CD4-positive, alpha-beta T cell treated with Interleukin-17A for 1 hour (primary cell): ENCODE results near the gene FBXL13.

Experiments used
- DNase-seq: peaks from one replicate; pipeline ENCODE4 v3.0.0-alpha.2; 2020

FBXL13 gene

GRCh38 chr7:102890971-102891692 is 183.5 kb downstream of the FBXL13 start:
- no peak for DNase-seq

GRCh38 chr7:102890292-102890970 is 184.2 kb downstream of the FBXL13 start:
- no peak for DNase-seq

GRCh38 chr7:102889851-102890250 is 184.7 kb downstream of the FBXL13 start:
- DNase-seq, result no peak

- DNase-seq, result no peak
Observed at GRCh38 chr7:102888561-102889233, 185.9 kb downstream of the FBXL13 start.

- no peak for DNase-seq
Observed at GRCh38 chr7:102883098-102883860, 191.3 kb downstream of the FBXL13 start.

- DNase-seq, result no peak
Observed at GRCh38 chr7:102875700-102876295, 198.8 kb downstream of the FBXL13 start.

GRCh38 chr7:102874966-102875365 is 199.6 kb downstream of the FBXL13 start:
- no peak for DNase-seq

GRCh38 chr7:102874166-102874829 is 200.3 kb downstream of the FBXL13 start:
- DNase-seq, result peak; percentile 12

- DNase-seq, result no peak
Observed at GRCh38 chr7:102873470-102874165, 201.0 kb downstream of the FBXL13 start.

- no peak for DNase-seq
Observed at GRCh38 chr7:102872460-102872859, 202.1 kb downstream of the FBXL13 start.

GRCh38 chr7:102869195-102869594 is 205.4 kb downstream of the FBXL13 start:
- DNase-seq, result no peak

GRCh38 chr7:102866535-102867215 is 207.9 kb downstream of the FBXL13 start:
- DNase-seq, result no peak

GRCh38 chr7:102864958-102865357 is 209.6 kb downstream of the FBXL13 start:
- DNase-seq, result no peak

- DNase-seq, result no peak
Observed at GRCh38 chr7:102860351-102860811, 214.2 kb downstream of the FBXL13 start.

GRCh38 chr7:102859799-102860125 is 214.8 kb downstream of the FBXL13 start:
- DNase-seq, result no peak

GRCh38 chr7:102859084-102859798 is 215.4 kb downstream of the FBXL13 start:
- no peak for DNase-seq

- no peak for DNase-seq
Observed at GRCh38 chr7:102856036-102856435, 218.6 kb downstream of the FBXL13 start.

GRCh38 chr7:102849538-102849937 is 225.1 kb downstream of the FBXL13 start:
- DNase-seq, result no peak

- no peak for DNase-seq
Observed at GRCh38 chr7:102849079-102849478, 225.5 kb downstream of the FBXL13 start.

GRCh38 chr7:102845346-102845745 is 229.2 kb downstream of the FBXL13 start:
- no peak for DNase-seq
